H1 (cell line): ENCODE data around the gene SLTM. TPM values are rescaled to one million over a fixed set of nuclear protein-coding genes. Genes with fewer than 3 reads are reported as not detected.

ENCODE experiments used
- SIRT6 ChIP-seq: IDR thresholded peaks from one replicate; pipeline ENCODE4 v1.7.1; 2012; ENCODE audit warnings: low read length, inconsistent platforms
- polyA plus RNA-seq, 7 experiments: library from polyadenylated mRNA; depleted of rRNA in 3 of 7; stranded (reverse) in 5 of 7; unstranded in 2 of 7; fragments of >200 nt in 5 of 7; fragments of 200-250 nt in 2 of 7; gene quantifications; 1 replicate in 5 of 7; 2 replicates in 1 of 7; 4 replicates in 1 of 7; pipeline versions ENCODE4 v1.2.1 to v1.2.3, GENCODE V29; 2011 to 2013; ENCODE audit warnings: missing spikeins in 2 of 7, mixed read lengths in 2 of 7
- total RNA-seq: library from RNA; stranded (reverse); fragmentation: NEBNext Ultra II Directional; extraction: Animal tissue kit (Norgen Biotek cat#: 25700); gene quantifications from 2 replicates; pipeline ENCODE4 v1.2.1, GENCODE V29; 2021

Gene SLTM
- total and polyA plus RNA-seq, 2 of the 8 experiments (the other 6 are each of a cell fraction or from before 2014, with no cell fraction given), result 30.8 to 149 TPM

GRCh38 chr15:58909616-58910015, 23.9 kb downstream of the SLTM start (continued):
- no peak for TF ChIP-seq SIRT6
